ENCODE data around the gene ASCL4.

The ASCL4 gene

DNA sequence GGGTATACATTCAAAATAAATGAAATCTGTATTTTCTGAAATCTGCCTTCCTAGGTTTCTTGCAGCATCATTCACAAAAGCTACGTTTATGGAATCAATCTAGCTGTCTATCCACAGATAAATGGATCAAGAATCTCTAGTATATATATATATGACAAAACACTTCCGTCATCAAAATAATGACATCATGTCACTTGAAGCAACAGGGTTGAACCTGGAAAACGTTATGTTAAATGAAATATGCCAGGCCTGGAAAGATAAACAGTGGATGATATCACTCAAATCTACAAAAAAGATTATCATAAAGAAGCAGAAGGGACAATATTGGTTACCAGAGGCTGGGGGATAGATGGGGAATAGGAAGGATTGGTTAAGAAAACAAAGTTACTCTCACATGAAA lies 28.6 kb downstream of the ASCL4 start:
- no peak for DNase-seq (ENCODE audit: low read depth, low spot score)
- Histone ChIP-seq H3K4me3 (no peak overlapping the region), H3K36me3 (ENCODE audit: insufficient read depth, low read length) (no peaks in the 10 kb centered on the region), H3K27ac (no peak overlapping the region), H3K9ac (ENCODE audit: insufficient read length) (no peak overlapping the region), H3K9me3 (ENCODE audit: low read depth, low read length) (no peaks in the 10 kb centered on the region)
- no peak for TF ChIP-seq FOXP2 (optimal IDR thresholded peaks at IDR 0.05; ENCODE audit: control extremely low read depth, extremely low read length, insufficient read depth)
- TF ChIP-seq EZH2 (IDR thresholded peaks at IDR 0.05): no peak
- no peak for TF ChIP-seq POLR2AphosphoS5 (IDR thresholded peaks at IDR 0.05; ENCODE audit: borderline replicate concordance, low read depth, low read length)

GRCh38 chr12:107805488-107806180 lies 31.1 kb downstream of the ASCL4 start:
- Histone ChIP-seq H3K27ac (no peak overlapping the region), H3K36me3 (ENCODE audit: insufficient read depth, low read length) (no peaks in the 10 kb centered on the region), H3K9me3 (ENCODE audit: low read depth, low read length) (no peaks in the 10 kb centered on the region), H3K4me3 (no peak overlapping the region), H3K9ac (ENCODE audit: insufficient read length) (no peak overlapping the region)
- DNase-seq (ENCODE audit: low read depth, low spot score): no peak
- TF ChIP-seq EZH2 (IDR thresholded peaks at IDR 0.05) (no peak), POLR2AphosphoS5 (IDR thresholded peaks at IDR 0.05; ENCODE audit: borderline replicate concordance, low read depth, low read length) (no peak), FOXP2 (optimal IDR thresholded peaks at IDR 0.05; ENCODE audit: control extremely low read depth, extremely low read length, insufficient read depth) (no peak)

- DNase-seq (ENCODE audit: low read depth, low spot score): no peak
- H3K9me3 ChIP-seq (ENCODE audit: low read depth, low read length): no peaks in the 10 kb centered on the region
- no peak for TF ChIP-seq FOXP2 (optimal IDR thresholded peaks at IDR 0.05; ENCODE audit: control extremely low read depth, extremely low read length, insufficient read depth)
- TF ChIP-seq POLR2AphosphoS5 (IDR thresholded peaks at IDR 0.05; ENCODE audit: borderline replicate concordance, low read depth, low read length): no peak
- no peak for TF ChIP-seq EZH2 (IDR thresholded peaks at IDR 0.05)
- H3K27ac ChIP-seq: no peak overlapping the region
- H3K9ac ChIP-seq (ENCODE audit: insufficient read length): no peak overlapping the region
- no peaks in the 10 kb centered on the region for H3K36me3 ChIP-seq (ENCODE audit: insufficient read depth, low read length)
- no peak overlapping the region for H3K4me3 ChIP-seq
These were observed 33.1 kb downstream of the ASCL4 start for GRCh38 chr12:107807471-107808150.

DNA sequence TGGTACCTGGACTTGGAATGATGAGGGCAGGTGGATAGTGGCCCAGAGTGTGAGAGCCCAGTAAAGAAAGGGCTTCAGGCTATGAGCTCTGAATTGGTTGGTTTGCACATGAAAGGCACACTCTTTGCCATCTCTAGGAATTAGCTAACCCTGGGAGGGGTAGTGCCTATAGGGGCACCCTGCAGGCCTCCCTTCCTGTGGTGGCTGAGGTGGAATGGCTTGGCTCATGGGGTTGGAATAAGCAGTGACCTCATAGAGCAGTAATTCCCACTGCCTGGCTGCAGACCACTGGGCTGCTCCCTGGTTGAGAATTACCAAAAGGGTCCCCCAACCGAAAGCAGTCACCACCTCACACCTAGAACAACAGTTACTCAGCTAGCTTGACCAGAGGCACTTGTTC lies 42.7 kb downstream of the ASCL4 start:
- Histone ChIP-seq H3K4me3 (no peak overlapping the region), H3K36me3 (ENCODE audit: insufficient read depth, low read length) (no peaks in the 10 kb centered on the region), H3K9ac (ENCODE audit: insufficient read length) (no peak overlapping the region), H3K27ac (no peak overlapping the region), H3K9me3 (ENCODE audit: low read depth, low read length) (no peaks in the 10 kb centered on the region)
- no peak for DNase-seq (ENCODE audit: low read depth, low spot score)
- TF ChIP-seq EZH2 (IDR thresholded peaks at IDR 0.05) (no peak), FOXP2 (optimal IDR thresholded peaks at IDR 0.05; ENCODE audit: control extremely low read depth, extremely low read length, insufficient read depth) (no peak), POLR2AphosphoS5 (IDR thresholded peaks at IDR 0.05; ENCODE audit: borderline replicate concordance, low read depth, low read length) (no peak)

GRCh38 chr12:107818984-107819383 lies 44.5 kb downstream of the ASCL4 start:
- Histone ChIP-seq H3K9ac (ENCODE audit: insufficient read length) (no peak overlapping the region), H3K27ac (no peak overlapping the region), H3K36me3 (ENCODE audit: insufficient read depth, low read length) (no peaks in the 10 kb centered on the region), H3K9me3 (ENCODE audit: low read depth, low read length) (no peaks in the 10 kb centered on the region), H3K4me3 (no peak overlapping the region)
- TF ChIP-seq POLR2AphosphoS5 (IDR thresholded peaks at IDR 0.05; ENCODE audit: borderline replicate concordance, low read depth, low read length) (no peak), FOXP2 (optimal IDR thresholded peaks at IDR 0.05; ENCODE audit: control extremely low read depth, extremely low read length, insufficient read depth) (no peak)
- DNase-seq (ENCODE audit: low read depth, low spot score): no peak

GRCh38 chr12:107822356-107822755 lies 47.9 kb downstream of the ASCL4 start:
- no peak for TF ChIP-seq POLR2AphosphoS5 (IDR thresholded peaks at IDR 0.05; ENCODE audit: borderline replicate concordance, low read depth, low read length)
- TF ChIP-seq FOXP2 (optimal IDR thresholded peaks at IDR 0.05; ENCODE audit: control extremely low read depth, extremely low read length, insufficient read depth): no peak
- no peak for TF ChIP-seq EZH2 (IDR thresholded peaks at IDR 0.05)
- H3K4me3 ChIP-seq: no peak overlapping the region
- no peaks in the 10 kb centered on the region for H3K9me3 ChIP-seq (ENCODE audit: low read depth, low read length)
- H3K27ac ChIP-seq: no peak overlapping the region
- no peak overlapping the region for H3K9ac ChIP-seq (ENCODE audit: insufficient read length)
- no peak for DNase-seq (ENCODE audit: low read depth, low spot score)
- no peaks in the 10 kb centered on the region for H3K36me3 ChIP-seq (ENCODE audit: insufficient read depth, low read length)

Measured in SK-N-MC (cell line).